ENCODE data around the gene LCE3B.

The LCE3B gene

DNA sequence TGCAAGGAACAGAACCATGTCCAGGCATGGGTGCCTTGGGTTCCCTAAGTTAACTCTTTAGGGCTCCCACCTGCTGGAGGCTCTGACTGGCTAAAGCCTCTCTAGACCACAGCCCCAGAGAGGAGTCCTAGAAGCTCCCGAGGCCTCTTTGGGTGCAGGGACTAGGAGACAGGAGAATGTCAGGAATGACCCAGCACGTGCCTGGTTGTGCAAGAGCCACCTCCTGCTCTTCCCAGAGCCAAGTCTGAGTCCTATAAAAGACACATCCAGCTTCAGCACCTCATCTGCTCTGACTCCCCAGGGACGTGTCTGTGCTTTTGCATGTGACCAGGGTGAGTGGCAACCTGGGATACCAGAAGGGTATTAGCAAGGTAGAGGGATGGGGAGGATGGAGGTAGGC is 49.5 kb downstream of the LCE3B start, which contains the start of gene LCE2D:
TSS of gene LCE2D (plus strand) at position 283 of the 400 bp plus-strand sequence. CDS start 726 bp downstream, outside the sequence.
- no peak for DNase-seq

Measured in NCI-H2227 treated with DMSO at 0.1 percent for 48 hours (cell line).